Measurements from ENCODE around the gene ZBTB9. TPM values are rescaled to one million over a fixed set of nuclear protein-coding genes. Genes with fewer than 3 reads are reported as not detected.

ZBTB9 gene
- total RNA-seq, 1 donor = 5.5 TPM

DNA sequence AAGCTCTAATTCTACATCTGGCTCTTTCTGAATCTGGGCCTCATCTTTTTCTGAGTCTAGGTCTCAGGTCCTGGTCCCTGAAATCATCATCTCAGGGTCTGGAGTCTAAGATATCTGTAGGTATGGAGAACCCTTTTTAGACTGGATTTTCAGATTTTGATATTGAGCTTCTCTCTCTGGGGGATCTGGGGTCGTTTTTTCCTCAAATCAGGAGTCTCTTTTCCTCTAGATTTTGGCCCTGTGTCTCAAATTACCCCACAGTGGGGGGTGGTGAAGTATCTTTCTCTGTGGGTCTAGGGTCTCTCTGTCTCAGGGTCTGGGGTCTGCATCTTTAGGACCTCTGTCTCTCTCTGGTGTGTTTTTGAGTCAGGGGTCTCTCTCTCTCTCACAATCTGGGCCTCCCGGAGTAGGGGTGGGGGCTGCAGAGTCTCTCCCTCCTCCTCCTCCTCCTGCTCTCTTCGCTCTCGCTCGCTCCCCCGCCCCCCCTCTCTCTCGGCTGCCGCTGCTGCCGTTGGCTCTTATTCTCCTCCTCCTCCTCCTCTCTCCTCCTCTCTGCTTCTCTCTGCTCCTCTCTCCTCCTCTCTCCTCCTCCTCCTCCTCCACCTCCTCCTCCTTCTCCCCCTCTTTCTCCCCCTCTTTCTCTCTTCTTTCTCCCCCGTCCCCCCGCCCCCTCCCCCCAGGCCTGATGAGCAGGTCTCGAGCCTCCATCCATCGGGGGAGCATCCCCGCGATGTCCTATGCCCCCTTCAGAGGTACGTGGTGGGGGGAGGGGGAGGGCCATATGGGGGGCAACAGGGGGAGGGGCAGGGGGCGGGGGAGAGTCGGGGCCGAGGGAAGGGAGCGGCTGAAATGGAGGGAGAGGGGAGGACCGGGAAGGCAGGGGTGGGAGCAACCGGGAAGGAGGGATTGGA lies 34.5 kb upstream of the ZBTB9 start, which contains the start of gene SYNGAP1:
Gene SYNGAP1, plus strand, starts transcription at position 486 of the 911 bp plus-strand sequence. Its CDS starts 200 bp downstream, at position 686.
- no peak for TF ChIP-seq CTCF (IDR thresholded peaks at IDR 0.05; ENCODE audit: insufficient read depth, low read length)
- DNase-seq (ENCODE audit: low read depth) = peak; percentile 63
- H3K4me3 ChIP-seq (ENCODE audit: low read depth, low read length) = peak within 1 kb of the TSS; percentile 64

DNA sequence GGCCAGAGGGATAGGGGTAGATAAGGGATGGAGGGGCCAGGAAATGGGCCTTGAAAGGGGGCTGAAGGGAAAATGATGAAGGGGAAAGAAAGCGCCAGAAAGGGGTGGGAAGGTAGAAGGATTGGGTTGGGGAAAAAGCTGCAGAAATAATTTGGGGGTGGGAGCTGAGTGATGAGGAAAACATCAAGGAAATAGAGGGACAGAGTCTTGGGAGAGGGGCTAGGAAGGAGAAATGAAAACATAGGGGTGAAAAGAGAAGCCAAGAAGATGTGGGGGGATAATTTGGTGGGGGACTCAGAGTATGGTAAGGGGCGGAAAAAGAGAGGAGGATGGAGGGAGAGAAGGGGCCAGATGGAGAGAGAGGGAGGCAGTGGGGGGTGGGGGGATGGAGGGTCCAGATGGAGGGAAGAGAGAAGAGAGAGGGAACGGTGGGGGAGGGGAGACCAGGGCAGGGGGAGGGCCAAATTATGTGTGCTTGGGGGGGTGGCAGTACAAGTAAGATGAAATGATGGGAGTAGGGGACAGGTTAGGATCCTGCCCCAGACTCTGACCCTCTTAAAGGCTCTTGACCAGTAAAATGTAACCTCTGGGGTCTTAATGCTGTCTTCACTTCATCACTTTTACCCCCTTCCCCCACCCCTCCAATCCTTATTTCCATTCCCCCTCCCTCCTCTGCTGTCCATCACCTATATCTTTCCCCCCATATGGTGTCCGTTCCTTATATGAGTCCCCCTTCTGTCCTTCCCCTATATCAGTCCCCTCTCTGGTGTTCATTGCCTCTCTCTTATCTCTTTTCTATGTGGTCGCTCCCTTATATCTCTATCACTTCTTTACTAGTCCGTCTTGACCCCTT lies 33.7 kb upstream of the ZBTB9 start:
- no peak for TF ChIP-seq CTCF (IDR thresholded peaks at IDR 0.05; ENCODE audit: insufficient read depth, low read length)
- no peak for DNase-seq (ENCODE audit: low read depth)
- H3K4me3 ChIP-seq (ENCODE audit: low read depth, low read length) = peak overlapping the region; percentile 64

- DNase-seq (ENCODE audit: low read depth) = no peak
- no peak overlapping the region for H3K4me3 ChIP-seq (ENCODE audit: low read depth, low read length)
- no peak for TF ChIP-seq CTCF (IDR thresholded peaks at IDR 0.05; ENCODE audit: insufficient read depth, low read length)
These were observed 33.1 kb upstream of the ZBTB9 start for GRCh38 chr6:33421344-33421643.

- H3K4me3 ChIP-seq (ENCODE audit: low read depth, low read length) = no peak overlapping the region
- DNase-seq (ENCODE audit: low read depth) = no peak
- TF ChIP-seq CTCF (IDR thresholded peaks at IDR 0.05; ENCODE audit: insufficient read depth, low read length) = no peak
These were observed 30.6 kb upstream of the ZBTB9 start for GRCh38 chr6:33423777-33424176.

GRCh38 chr6:33424855-33425667 lies 29.3 kb upstream of the ZBTB9 start:
- no peak for DNase-seq (ENCODE audit: low read depth)
- TF ChIP-seq CTCF (IDR thresholded peaks at IDR 0.05; ENCODE audit: insufficient read depth, low read length) = no peak
- H3K4me3 ChIP-seq (ENCODE audit: low read depth, low read length) = peak overlapping the region; percentile 74

All from fibroblast of the aortic adventitia (primary cell).